WI38 (cell line): Measurements from ENCODE around the gene H6PD.
"Not testable (repeated sequence)": the region's sequence is repeated elsewhere in the genome, so short reads cannot be mapped to it uniquely, and the experiment has no call there.

Experiments
- H3K4me3 ChIP-seq: 2 replicates; pipeline ENCODE4 v1.5.1; 2011; ENCODE audit warnings: low read depth, mild to moderate bottlenecking, control low read depth, low read length
- TF ChIP-seq, protein P1 (sequence below): IDR thresholded peaks from 2 replicates; pipeline ENCODE4 v1.5.1; 2012; ENCODE audit warnings: low read depth, mild to moderate bottlenecking, control low read depth, low read length

The H6PD gene

DNA sequence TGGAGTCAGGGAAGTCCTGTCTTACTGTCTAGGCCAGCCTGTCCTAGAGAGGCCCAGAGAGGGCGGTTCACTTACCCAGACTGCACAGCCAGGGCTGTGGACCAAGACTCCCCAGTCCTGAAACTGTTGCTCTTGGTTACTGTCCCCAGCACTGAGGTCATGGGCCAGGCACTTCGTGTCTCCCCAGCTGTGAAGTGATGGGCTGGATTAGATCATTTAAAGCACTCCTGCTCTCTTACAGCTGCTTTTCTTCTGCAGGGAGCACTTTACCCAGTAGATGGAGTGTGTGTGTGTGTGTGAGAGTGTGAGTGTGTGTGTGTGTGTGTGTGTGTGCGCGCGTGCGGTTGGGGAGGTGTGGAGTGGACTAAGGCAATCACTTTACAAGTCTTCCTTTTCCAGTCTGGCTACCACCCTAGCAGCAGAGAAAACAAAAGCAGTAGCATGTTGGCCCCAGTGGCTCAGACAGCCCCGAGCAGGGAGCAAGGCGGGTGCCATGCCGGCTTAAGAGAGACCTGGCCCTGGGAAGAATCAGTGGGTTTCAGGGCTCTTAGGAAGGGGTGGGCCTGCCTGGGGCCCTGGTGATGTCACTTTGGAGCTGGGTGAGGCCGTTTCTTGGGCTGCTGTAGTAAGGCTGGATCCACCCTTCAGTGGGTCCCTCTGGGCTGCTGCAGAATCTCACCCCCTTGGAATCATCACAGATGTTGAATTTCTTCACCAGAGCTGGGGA lies 60.5 kb downstream of the H6PD start:
- TF ChIP-seq, protein P1, sequence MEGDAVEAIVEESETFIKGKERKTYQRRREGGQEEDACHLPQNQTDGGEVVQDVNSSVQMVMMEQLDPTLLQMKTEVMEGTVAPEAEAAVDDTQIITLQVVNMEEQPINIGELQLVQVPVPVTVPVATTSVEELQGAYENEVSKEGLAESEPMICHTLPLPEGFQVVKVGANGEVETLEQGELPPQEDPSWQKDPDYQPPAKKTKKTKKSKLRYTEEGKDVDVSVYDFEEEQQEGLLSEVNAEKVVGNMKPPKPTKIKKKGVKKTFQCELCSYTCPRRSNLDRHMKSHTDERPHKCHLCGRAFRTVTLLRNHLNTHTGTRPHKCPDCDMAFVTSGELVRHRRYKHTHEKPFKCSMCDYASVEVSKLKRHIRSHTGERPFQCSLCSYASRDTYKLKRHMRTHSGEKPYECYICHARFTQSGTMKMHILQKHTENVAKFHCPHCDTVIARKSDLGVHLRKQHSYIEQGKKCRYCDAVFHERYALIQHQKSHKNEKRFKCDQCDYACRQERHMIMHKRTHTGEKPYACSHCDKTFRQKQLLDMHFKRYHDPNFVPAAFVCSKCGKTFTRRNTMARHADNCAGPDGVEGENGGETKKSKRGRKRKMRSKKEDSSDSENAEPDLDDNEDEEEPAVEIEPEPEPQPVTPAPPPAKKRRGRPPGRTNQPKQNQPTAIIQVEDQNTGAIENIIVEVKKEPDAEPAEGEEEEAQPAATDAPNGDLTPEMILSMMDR, result 0 out of 2 replicates have a peak, but pooled peaks have one; percentile 5
- H3K4me3 ChIP-seq, result peak overlapping the region; percentile 91

DNA sequence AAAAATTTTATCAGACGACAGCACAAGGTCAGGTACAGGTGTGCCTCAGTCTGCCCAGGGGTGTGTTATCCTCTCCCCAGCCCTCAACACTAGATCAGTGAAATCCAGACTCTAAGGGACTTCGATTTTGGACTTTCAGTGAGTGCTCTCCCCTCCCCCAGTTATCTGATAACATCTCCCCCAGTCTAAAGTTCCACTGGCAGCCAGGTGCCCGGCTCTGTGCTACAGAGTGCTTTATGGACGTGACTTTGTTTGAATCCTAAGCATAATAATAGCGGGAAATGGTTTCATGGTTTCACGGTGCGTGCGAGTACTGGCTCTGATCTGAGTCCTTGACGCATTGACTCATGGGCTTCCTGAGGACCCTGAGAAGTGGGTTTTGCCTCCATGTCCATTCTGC lies 61.3 kb downstream of the H6PD start:
- no peak overlapping the region for H3K4me3 ChIP-seq
- TF ChIP-seq, protein P1, result no peak

DNA sequence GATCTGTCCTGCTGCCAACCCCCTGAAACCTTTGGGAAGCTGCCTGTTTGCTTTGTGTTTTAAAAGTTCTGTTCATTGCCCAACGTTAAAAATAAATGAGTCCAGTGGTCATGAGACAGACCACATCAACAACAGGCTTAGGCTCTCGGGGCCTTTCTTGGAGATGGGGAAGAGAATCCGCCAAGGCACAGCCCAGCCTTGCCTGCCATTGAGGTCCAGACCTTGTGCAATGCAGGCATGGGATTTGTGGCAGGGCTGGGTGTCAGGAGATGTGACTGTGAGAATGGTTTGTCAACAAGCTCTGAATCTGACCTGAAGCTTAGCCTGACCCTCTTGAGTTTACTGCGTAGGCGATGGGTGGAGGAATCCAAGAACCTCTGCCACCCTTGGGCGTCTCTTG lies 62.3 kb downstream of the H6PD start:
- TF ChIP-seq, protein P1, result no peak
- no peak overlapping the region for H3K4me3 ChIP-seq

DNA sequence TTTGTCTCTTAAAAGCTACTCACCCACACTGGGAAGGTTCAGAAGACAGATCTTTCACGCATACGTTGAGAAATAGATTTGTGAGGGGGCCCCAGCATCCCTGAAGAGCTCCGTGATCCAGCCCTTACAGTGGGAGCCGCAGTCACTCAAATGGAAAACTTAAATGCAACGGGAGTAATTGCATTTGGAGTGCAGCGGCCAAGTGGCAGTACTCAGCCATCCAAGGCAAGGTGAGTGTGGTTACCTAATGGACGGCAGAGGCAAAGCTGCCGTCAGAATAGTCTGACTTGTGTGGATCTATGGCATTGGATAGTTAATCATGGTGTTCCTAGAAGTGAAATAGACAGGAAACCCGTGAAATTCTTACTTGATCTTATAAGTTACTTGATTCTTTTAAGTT lies 63.3 kb downstream of the H6PD start:
- H3K4me3 ChIP-seq, result no peak overlapping the region
- TF ChIP-seq, protein P1, result no peak

DNA sequence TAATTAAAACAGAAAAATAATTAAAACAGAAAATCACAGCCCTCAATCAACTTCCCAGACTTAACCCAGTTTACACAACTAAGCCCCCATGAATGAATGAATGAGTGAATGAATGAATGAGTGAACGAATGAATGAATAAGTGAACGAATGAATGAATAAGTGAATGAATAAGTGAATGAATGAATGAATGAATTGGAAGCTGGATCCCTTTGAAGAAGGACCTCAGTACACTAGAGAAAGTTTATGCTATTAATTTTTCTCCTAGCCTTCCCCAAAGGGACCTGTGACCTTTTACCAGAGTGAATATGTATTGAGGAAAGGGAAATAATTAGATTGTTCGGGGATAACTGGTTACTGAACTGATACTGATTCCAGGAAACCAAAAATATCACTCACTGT lies 63.7 kb downstream of the H6PD start:
- H3K4me3 ChIP-seq, result no peak overlapping the region
- TF ChIP-seq, protein P1, result no peak

DNA sequence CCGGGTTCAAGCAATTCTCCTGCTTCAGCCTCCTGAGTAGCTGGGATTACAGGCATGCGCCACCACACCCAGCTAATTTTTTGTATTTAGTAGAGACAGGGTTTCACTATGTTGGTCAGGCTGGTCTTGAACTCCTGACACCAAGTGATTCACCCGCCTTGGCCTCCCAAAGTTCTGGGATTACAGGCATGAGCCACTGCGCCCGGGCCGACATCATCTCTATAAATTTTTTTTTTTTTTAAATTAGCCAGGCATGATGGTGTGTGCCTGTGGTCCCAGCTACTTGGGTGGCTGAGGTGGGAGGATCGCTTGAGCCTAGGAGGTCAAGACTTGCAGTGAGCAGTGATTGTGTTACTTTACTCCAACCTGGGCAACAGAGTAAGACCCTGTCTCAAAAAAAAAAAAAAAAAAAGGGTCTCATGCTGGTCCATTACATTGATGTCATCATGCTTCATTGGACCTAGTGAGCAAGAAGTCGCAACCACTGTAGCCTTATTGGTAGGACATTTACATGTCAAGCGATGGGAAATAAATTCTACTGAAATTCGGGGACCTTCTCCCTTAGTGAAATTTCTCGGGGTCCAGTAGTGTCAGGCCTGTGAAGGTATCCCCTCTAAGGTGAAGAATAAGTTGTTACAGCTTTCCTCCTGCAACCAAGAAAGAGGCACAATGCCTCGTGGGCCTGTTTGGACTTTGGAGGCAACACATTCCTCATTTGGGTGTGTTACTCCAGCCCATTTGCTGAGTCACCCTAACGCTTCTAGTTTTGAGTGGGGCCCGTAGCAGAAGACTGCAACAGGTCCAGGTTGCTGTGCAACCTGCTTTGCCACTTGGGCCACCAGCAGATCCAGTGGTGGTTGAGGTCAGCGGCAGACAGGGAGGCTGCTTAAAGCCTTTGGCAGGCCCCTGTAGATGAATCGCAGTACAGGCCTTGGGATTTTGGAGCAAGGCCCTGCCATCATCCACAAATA lies 65.3 kb downstream of the H6PD start:
- not testable (repeated sequence) for H3K4me3 ChIP-seq

DNA sequence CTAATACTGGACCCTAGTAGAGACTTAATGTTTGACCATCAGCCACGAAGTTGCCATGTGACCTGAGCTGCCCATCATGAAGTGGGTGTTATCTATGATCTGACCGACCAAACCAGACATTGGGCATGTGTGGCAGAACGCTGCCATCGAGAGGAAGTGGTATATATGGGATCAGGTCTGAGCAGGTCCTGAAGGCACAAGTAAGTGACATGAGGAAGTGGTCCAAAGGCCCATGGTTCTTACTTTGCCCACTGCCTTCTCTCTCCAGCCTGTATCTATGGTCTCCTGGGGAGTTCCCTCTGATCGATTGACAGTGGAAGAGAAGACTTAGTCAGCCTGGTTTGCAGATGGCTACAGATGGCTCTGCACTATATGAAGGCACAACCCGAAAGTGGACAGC lies 66.0 kb downstream of the H6PD start:
- TF ChIP-seq, protein P1, result no peak
- no peak overlapping the region for H3K4me3 ChIP-seq
